Adrenal gland (tissue), 5 donors: ENCODE results near the gene NDUFA3.

ENCODE experiments used
- CTCF ChIP-seq, 6 experiments: fragments of 450-650 bp in 4 of 6; fragments of 200-600 bp in 2 of 6; sonication (generic) in 1 of 6; IDR thresholded peaks; 1 replicate in 5 of 6; 2 replicates in 1 of 6; pipeline versions ENCODE4 v1.5.1 to v1.8.0; 2016 to 2021; ENCODE audit warnings: antibody characterized with exemption in 6 of 6, mild to moderate bottlenecking in 2 of 6, moderate library complexity in 1 of 6
- POLR2A ChIP-seq, 2 donors: fragments of 450-650 bp; IDR thresholded peaks; one replicate each; pipeline ENCODE4 v1.6.1; 2017; ENCODE audit warnings: antibody characterized with exemption in 2 of 2, mild to moderate bottlenecking in 2 of 2, moderate library complexity in 1 of 2
- donor health status: DM: no; HTN: no; CAD: no.

GRCh38 chr19:54136086-54136863 lies 33.6 kb downstream of the NDUFA3 start:
- TF ChIP-seq POLR2A (IDR thresholded peaks at IDR 0.05) (no peak), CTCF (IDR thresholded peaks at IDR 0.05) (no peak)
